ENCODE measurements around the gene MPDU1. TPM values are rescaled to one million over a fixed set of nuclear protein-coding genes. Genes with fewer than 3 reads are reported as not detected.

MPDU1 gene
- total RNA-seq: 10 to 100 TPM; 50.2 TPM

DNA sequence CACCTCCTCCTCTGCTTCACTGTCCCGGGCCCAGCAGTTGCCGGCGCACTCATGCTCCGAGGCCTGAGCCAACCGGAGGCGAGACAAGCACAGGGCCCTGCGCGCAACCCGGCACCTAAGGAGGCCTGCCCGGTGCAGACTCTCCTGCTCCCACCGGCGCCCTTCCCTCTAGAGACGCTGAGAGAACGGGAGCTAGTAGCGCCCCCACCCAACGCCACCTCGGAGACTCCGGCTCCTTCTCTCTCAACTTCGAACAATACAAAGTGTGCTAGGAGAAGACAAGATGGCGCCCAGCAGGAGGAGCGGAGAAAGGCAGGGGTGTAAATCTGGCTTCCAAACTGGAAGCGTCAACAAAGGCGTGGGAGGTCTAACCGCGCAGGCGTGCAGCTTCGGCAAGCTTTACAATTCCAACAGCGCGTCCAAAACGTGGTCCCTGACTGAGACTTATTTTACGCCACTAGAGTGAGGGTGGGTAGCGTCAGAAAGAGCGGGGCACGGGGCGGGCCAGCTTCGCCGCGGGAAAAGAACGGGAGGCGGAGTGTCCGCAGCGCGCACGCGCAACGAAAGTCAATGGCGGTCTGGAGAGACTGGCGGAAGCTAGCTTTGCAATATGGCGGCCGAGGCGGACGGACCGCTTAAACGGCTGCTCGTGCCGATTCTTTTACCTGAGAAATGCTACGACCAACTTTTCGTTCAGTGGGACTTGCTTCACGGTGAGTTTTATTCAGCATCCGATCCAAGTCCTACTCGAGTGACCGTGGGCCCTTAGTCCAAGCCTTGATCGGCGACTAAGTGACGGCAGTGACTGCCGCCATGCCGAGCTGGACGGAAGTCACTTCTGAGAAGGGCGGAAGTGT is at the start of gene MPDU1:
TSS of gene MPDU1 (plus strand) at position 600 of the 857 bp plus-strand sequence. CDS start at position 611, 11 bp downstream.
- no peaks in the 10 kb centered on the region for H3K27me3 Mint-ChIP-seq
- peak within 1 kb of the TSS; percentile 99 for H3K4me3 Mint-ChIP-seq
- POLR2A ChIA-PET: interaction anchor here (0.7 to 5.7 kb wide), 18 partner anchors 10 to 538 kb away, joined by 3 to 89 read pairs (median 4); partner anchors contain the start of genes FXR2, GABARAP, NEURL4 and POLR2A
- DNase-seq (peak; percentile 95), ATAC-seq (ENCODE audit: low read depth) (peak; percentile 85)
- peaks cover 47% of the 10 kb centered on the region for H3K4me1 Mint-ChIP-seq
- peak within 1 kb of the TSS; percentile 100 for H3K27ac Mint-ChIP-seq
- H3K9me3 Mint-ChIP-seq: no peaks in the 10 kb centered on the region
- peaks cover 30% of the 10 kb centered on the region for H3K36me3 Mint-ChIP-seq

DNA sequence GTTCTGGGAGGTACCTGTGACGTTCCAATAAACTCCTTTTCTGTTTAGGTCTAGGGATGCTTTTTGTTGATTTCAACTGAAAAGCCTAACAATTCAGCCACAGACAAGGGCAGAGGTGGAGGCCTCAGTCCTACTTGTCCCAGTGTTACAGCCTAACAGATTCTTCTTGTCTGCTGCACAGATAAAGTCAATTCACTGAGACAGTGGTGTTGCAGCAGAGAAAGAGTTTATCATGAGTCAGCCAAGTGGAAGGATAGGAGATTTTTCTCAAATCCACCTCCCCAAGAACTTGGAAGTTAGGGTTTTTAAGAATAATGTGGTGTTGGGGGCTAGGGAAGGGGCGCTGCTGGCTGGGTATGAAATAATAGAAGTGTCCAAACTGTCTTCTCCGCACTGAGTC is 45.6 kb upstream of the MPDU1 start:
- peaks cover 2% of the 10 kb centered on the region for H3K27me3 Mint-ChIP-seq
- POLR2A ChIA-PET: interaction anchor here (1.0 kb wide), 1 partner anchor 12 kb away, joined by 3 read pairs; no protein-coding TSS in a partner anchor
- H3K9me3 Mint-ChIP-seq: peaks cover 6% of the 10 kb centered on the region
- no peak overlapping the region for H3K4me3 Mint-ChIP-seq
- H3K4me1 Mint-ChIP-seq: peaks cover 2% of the 10 kb centered on the region
- no peak overlapping the region for H3K27ac Mint-ChIP-seq
- peaks cover 5% of the 10 kb centered on the region for H3K36me3 Mint-ChIP-seq
- DNase-seq (no peak), ATAC-seq (ENCODE audit: low read depth) (no peak)

DNA sequence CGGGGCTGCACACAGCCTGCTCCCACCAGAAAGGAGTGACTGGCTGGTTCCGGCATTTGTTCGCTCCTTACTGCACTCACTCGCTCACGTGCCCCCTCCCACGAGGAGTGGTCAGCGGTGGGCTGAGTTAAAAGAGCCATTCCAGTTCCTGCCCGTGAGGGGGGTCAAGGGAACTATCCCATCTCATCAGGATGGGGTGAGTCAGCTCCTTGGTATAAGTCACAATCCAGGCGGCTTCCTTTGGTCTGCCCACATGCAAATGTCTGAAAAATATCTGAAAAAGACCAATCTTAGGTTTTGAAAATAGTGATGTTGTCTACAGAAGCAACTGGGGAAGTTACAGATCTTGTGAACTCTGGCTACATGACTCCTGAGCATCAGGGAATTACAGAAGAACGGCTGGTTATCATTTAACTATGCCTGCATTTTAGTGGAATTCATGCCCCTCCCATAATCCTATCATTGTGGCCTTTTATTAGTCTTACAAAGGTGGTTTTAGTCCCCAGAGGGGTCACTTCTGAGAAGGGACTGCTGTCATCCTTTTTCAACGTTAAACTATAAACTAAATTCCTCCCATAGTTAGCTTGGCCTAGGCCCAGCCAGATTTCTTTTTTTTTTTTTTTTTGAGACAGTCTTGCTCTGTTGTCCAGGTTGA is 44.6 kb upstream of the MPDU1 start:
- Mint-ChIP-seq H3K27me3 (peaks cover 6% of the 10 kb centered on the region), H3K36me3 (peaks cover 5% of the 10 kb centered on the region), H3K4me3 (no peak overlapping the region), H3K27ac (no peak overlapping the region), H3K4me1 (peaks cover 4% of the 10 kb centered on the region), H3K9me3 (peaks cover 6% of the 10 kb centered on the region)
- ATAC-seq (ENCODE audit: low read depth): no peak
- POLR2A ChIA-PET: interaction anchor here (1.0 kb wide), 1 partner anchor 11 kb away, joined by 3 read pairs; no protein-coding TSS in a partner anchor
- DNase-seq: no peak

DNA sequence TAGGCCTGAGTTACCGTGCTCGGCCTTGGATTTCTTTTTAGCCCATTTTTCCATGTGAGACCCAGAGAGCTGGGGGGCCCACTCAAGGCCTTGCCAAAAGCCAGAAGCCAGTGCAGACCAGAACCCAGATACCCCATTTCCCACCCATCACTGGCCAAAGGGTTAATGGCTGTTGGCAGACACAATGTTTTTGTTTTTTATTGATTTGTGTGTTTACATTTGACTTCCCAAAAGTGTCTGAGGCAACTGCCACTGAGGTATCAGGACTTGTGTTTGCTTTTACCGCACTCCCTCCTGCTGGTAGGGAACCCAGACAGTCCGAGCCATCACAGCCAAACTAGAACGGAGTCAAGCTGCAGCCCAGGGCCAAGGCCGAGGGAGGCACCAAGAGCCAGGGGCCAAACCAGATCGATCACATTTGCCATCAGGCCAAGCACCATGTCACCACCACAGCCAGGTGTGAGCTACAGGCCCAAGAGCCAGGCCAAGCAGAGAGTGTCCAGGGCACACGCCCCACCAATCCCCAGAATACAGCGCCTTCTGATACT is 42.5 kb upstream of the MPDU1 start:
- Mint-ChIP-seq H3K36me3 (peaks cover 5% of the 10 kb centered on the region), H3K9me3 (peaks cover 6% of the 10 kb centered on the region), H3K4me1 (peaks cover 2% of the 10 kb centered on the region), H3K27ac (no peak overlapping the region), H3K27me3 (peaks cover 6% of the 10 kb centered on the region), H3K4me3 (no peak overlapping the region)
- DNase-seq (no peak), ATAC-seq (ENCODE audit: low read depth) (no peak)
- POLR2A ChIA-PET: no interaction called here

DNA sequence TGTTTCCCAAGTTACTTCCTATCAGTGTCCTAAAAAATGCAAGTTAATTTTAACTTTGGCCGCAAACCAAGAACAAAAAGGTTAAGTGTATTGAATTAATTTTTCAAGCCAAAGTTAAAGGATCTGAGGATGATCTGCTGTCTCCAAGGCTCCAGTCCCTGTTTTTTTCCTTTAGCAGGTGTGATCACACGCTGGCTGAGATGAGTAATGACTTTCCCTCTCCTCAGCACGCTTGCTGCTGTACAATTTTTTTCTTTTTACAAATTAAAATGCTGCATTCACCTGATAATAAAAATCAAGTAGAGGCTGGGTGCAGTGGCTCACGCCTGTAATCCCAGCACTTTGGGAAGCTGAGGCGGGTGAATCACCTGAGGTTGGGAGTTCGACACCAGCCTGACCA is 38.7 kb upstream of the MPDU1 start:
- DNase-seq: no peak
- H3K9me3 Mint-ChIP-seq: no peaks in the 10 kb centered on the region
- POLR2A ChIA-PET: no interaction called here
- H3K27me3 Mint-ChIP-seq: peaks cover 5% of the 10 kb centered on the region
- no peak for ATAC-seq (ENCODE audit: low read depth)
- no peak overlapping the region for H3K27ac Mint-ChIP-seq
- peaks cover 15% of the 10 kb centered on the region for H3K4me1 Mint-ChIP-seq
- H3K4me3 Mint-ChIP-seq: no peak overlapping the region
- H3K36me3 Mint-ChIP-seq: peaks cover 12% of the 10 kb centered on the region

DNA sequence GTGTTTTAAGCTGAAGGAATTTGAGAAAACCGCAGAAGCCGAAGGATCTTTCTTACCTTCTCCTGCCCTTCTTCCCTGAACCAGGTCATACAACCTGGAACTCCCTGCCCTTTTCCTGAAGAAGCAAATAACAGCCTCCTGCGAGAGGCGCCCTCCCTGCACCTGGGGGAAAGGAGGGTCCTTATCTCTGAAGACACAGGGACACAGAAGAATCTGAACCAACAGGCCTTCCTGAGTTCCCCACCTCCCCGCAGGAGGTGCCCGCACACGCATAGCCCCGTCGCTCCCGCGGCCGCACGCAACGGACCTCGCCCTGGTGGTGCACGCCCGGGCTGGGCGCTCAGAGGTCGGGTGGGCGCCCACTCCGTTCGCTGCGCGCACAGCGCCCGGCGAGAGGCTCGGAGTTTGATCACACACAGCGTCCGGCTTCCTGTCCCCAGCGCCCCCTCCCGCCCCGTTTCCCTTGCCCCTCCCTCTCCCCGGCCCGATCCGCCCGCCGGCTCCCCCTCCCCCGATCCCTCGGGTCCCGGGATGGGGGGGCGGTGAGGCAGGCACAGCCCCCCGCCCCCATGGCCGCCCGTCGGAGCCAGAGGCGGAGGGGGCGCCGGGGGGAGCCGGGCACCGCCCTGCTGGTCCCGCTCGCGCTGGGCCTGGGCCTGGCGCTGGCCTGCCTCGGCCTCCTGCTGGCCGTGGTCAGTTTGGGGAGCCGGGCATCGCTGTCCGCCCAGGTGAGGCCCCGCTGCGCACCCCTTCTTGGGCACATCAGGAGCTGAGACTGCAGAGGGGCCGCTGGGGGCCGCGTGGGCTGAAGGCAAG is 34.9 kb upstream of the MPDU1 start, which contains the start of gene TNFSF12:
TSS of gene TNFSF12 (plus strand) at position 474 of the 816 bp plus-strand sequence. CDS start at position 570, 96 bp downstream.
- peaks cover 43% of the 10 kb centered on the region for H3K4me1 Mint-ChIP-seq
- H3K27ac Mint-ChIP-seq: peak within 1 kb of the TSS; percentile 97
- peak; percentile 62 for ATAC-seq (ENCODE audit: low read depth)
- peak within 1 kb of the TSS; percentile 100 for H3K4me3 Mint-ChIP-seq
- DNase-seq: peak; percentile 77
- H3K9me3 Mint-ChIP-seq: no peaks in the 10 kb centered on the region
- POLR2A ChIA-PET: interaction anchor here (0.7 to 2.9 kb wide), 9 partner anchors 10 to 138 kb away, joined by 3 to 10 read pairs (median 5); partner anchors contain the start of genes CD68, POLR2A, TNFSF13 and ZBTB4
- H3K27me3 Mint-ChIP-seq: peaks cover 4% of the 10 kb centered on the region
- H3K36me3 Mint-ChIP-seq: peaks cover 28% of the 10 kb centered on the region

DNA sequence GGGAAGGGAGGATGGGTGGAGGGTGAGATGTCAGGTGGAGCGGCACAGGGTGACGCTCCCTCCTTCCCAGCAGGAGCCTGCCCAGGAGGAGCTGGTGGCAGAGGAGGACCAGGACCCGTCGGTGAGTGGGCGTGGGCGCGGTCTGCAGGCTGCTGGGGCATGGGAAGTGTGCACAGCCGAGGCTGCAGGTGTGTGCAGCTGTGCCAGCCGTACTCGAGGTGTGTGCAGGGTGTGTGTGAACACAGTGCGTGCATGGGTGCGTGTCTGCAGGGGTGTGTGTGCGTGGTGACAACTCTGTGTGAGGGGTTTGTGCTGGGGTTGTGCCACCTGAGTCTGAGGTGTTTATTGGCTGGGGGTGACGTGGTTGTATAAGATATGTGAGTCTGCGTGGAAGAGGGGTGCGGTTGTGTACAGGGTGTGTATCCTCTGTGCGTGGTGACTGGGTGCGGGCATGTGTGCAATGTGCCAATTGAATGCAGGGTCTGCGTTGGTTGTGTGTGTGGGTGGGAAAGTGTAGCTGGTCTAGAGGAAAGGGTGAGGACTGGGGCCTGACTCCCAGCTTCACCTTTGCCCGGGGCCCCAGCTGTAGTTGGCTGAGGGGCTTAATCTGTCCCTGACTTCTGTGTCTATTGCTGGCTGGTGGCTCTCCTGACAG is 34.1 kb upstream of the MPDU1 start:
- DNase-seq (peak; percentile 66), ATAC-seq (ENCODE audit: low read depth) (peak; percentile 37)
- POLR2A ChIA-PET: interaction anchor here (0.7 to 2.9 kb wide), 8 partner anchors 9 to 137 kb away, joined by 3 to 8 read pairs (median 4); partner anchors contain the start of genes CD68, POLR2A and TNFSF13
- peaks cover 31% of the 10 kb centered on the region for H3K36me3 Mint-ChIP-seq
- H3K4me1 Mint-ChIP-seq: peaks cover 46% of the 10 kb centered on the region
- H3K27me3 Mint-ChIP-seq: no peaks in the 10 kb centered on the region
- no peaks in the 10 kb centered on the region for H3K9me3 Mint-ChIP-seq
- H3K4me3 Mint-ChIP-seq: peak overlapping the region; percentile 100
- peak overlapping the region; percentile 97 for H3K27ac Mint-ChIP-seq

DNA sequence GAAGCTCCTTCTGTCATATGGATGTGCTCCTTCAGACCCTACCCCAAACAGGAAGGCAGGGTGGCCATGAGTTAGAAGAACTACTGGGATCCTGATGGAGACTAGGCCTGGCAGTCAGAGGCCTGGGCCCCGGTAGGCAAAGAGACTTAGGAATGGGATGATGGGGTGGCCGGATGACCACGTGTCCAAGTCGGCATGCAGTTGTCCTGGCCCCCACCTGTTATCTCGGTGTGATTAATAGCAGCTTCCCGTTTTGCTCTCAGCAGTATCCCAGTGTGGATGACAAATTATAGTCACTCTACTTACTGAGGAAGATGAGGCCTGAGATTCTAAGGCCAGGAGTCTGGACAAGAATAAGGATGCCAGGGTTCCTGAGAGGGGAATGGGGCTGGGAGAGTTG is 33.3 kb upstream of the MPDU1 start:
- POLR2A ChIA-PET: interaction anchor here (0.5 to 1.6 kb wide), 7 partner anchors 8 to 136 kb away, joined by 3 to 5 read pairs (median 4); partner anchors contain the start of genes POLR2A and TNFSF13
- Mint-ChIP-seq H3K27me3 (no peaks in the 10 kb centered on the region), H3K27ac (peak overlapping the region; percentile 97), H3K36me3 (peaks cover 35% of the 10 kb centered on the region), H3K4me3 (peak overlapping the region; percentile 100), H3K9me3 (no peaks in the 10 kb centered on the region), H3K4me1 (peaks cover 49% of the 10 kb centered on the region)
- DNase-seq: no peak
- no peak for ATAC-seq (ENCODE audit: low read depth)

DNA sequence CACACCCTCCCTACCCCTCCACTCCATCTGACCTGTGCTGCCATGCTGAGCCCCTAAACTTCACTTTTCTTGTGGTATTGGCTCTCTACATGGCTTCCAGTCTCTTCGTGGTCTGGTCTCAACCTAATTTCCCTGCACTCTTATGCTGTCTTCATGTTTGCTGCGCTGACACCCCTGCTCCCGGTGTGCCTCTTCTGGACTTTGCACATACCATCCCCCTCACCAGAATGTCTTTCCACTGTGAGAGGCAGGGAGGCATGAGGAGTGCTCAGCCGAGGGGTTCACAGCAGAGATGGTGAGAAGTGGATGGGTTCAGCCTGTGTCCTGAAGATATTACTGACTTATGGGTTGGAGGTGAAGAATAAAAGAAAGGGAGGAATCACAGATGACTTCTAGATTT is 32.3 kb upstream of the MPDU1 start:
- Mint-ChIP-seq H3K4me1 (peaks cover 56% of the 10 kb centered on the region), H3K27ac (peak overlapping the region; percentile 93)
- POLR2A ChIA-PET: interaction anchor here (1.7 to 2.4 kb wide), 4 partner anchors 10 to 167 kb away, joined by 3 to 12 read pairs (median 8); partner anchors contain the start of genes POLR2A and SENP3

DNA sequence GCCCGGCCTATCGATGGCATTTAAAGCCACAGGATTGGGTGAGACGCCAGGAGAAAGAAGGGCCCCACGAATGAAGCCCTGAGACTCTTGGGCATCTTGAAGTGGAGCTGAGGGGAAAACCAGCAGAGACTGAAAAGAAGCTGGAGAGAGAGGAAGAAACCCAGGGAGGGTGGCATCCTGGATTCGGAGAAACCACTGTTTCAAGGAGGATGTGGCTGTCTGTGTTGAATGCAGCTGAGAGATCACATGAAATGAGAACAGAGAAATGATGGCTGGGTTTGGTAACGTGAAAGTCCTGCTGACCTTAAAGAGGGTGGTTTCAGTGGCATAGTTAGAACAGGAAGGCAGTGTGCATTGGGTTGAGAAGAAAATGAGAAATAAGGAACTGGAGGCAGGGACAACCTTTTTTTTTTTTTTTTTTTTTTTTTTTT is 31.0 kb upstream of the MPDU1 start:
- DNase-seq: peak; percentile 53
- Mint-ChIP-seq H3K36me3 (peaks cover 40% of the 10 kb centered on the region), H3K4me1 (peaks cover 60% of the 10 kb centered on the region), H3K9me3 (no peaks in the 10 kb centered on the region), H3K27me3 (no peaks in the 10 kb centered on the region), H3K4me3 (peak overlapping the region; percentile 75), H3K27ac (peak overlapping the region; percentile 93)
- POLR2A ChIA-PET: interaction anchor here (0.6 to 2.4 kb wide), 19 partner anchors 8 to 290 kb away, joined by 3 to 12 read pairs (median 4); partner anchors contain the start of genes ACAP1, CD68, PLSCR3 and POLR2A
- ATAC-seq (ENCODE audit: low read depth): peak; percentile 80

More for the DNA sequence above, 32.3 kb upstream of the MPDU1 start:
- Mint-ChIP-seq H3K4me3 (peak overlapping the region; percentile 100), H3K36me3 (peaks cover 40% of the 10 kb centered on the region), H3K27me3 (no peaks in the 10 kb centered on the region), H3K9me3 (no peaks in the 10 kb centered on the region)
- no peak for ATAC-seq (ENCODE audit: low read depth)
- no peak for DNase-seq

DNA sequence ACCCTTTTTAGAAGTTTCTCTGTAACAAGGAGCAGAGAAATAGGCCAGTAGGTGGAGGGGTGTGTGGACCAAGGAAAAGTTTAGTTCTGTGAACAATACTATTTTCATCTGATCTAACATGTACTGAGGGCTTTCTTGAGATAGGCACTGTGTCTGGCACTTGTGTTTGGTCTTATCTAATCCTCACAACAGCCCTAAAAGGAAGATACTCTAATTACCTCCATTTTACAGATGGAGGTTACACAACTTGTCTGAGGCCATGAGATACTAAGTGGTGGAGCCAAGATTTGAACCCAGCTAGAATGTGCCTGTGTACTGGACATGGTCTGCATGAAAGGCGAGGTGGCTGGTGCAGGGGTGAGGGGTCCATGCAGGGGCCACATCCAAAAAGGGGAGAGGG is 30.3 kb upstream of the MPDU1 start:
- Mint-ChIP-seq H3K4me1 (peaks cover 62% of the 10 kb centered on the region), H3K36me3 (peaks cover 36% of the 10 kb centered on the region), H3K27me3 (no peaks in the 10 kb centered on the region), H3K4me3 (peak overlapping the region; percentile 75), H3K27ac (peak overlapping the region; percentile 93), H3K9me3 (no peaks in the 10 kb centered on the region)
- no peak for ATAC-seq (ENCODE audit: low read depth)
- no peak for DNase-seq
- POLR2A ChIA-PET: interaction anchor here (0.5 to 2.4 kb wide), 6 partner anchors 8 to 289 kb away, joined by 3 to 12 read pairs (median 8); partner anchors contain the start of genes POLR2A and SENP3
